ENCODE data around the gene CSNK2A3. TPM values are rescaled to one million over a fixed set of nuclear protein-coding genes. Genes with fewer than 3 reads are reported as not detected.

The CSNK2A3 gene
- total RNA-seq, 1 donor from 2014 or later: 3.5 TPM

GRCh38 chr11:11311169-11311568 lies 41.9 kb downstream of the CSNK2A3 start:
- H3K4me3 Mint-ChIP-seq (ENCODE audit: unreplicated experiment): no peak overlapping the region
- peaks cover 20% of the 10 kb centered on the region for H3K36me3 Mint-ChIP-seq (ENCODE audit: low read depth)
- DNase-seq (ENCODE audit: low spot score): no peak
- no peaks in the 10 kb centered on the region for H3K27me3 Mint-ChIP-seq (ENCODE audit: low read depth)
- H3K4me1 Mint-ChIP-seq (ENCODE audit: low read depth): peaks cover 21% of the 10 kb centered on the region
- no peak overlapping the region for H3K27ac Mint-ChIP-seq (ENCODE audit: unreplicated experiment)
- no peaks in the 10 kb centered on the region for H3K9me3 Mint-ChIP-seq (ENCODE audit: low read depth)
- TF ChIP-seq CTCF (IDR thresholded peaks at IDR 0.05): no peak

- Mint-ChIP-seq H3K4me3 (ENCODE audit: unreplicated experiment) (no peak overlapping the region), H3K4me1 (ENCODE audit: low read depth) (peaks cover 21% of the 10 kb centered on the region), H3K9me3 (ENCODE audit: low read depth) (no peaks in the 10 kb centered on the region), H3K27ac (ENCODE audit: unreplicated experiment) (no peak overlapping the region), H3K36me3 (ENCODE audit: low read depth) (peaks cover 20% of the 10 kb centered on the region), H3K27me3 (ENCODE audit: low read depth) (no peaks in the 10 kb centered on the region)
- TF ChIP-seq CTCF (IDR thresholded peaks at IDR 0.05): no peak
- DNase-seq (ENCODE audit: low spot score): no peak
These were observed 43.1 kb downstream of the CSNK2A3 start for GRCh38 chr11:11309906-11310305.

DNA sequence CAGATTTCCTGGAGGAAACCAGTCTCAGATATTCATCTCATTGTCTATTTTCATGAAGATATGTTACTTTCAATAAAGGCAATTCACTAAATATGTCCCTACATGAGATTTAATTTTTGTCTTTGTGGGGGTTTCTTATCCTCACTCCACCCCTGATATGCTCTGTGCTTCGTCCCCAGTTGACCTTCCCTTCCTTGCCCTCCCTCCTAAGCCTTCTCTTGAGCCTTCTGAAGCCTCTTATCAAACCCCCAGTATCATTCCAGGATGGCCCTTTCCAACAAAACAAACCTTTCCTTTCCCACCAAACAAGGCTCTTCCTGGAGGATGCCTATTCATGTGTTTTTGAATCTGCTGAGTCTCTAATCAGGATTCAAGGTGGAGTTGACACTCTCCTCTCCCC lies 44.8 kb downstream of the CSNK2A3 start:
- no peak for TF ChIP-seq CTCF (IDR thresholded peaks at IDR 0.05)
- H3K4me1 Mint-ChIP-seq (ENCODE audit: low read depth): peaks cover 8% of the 10 kb centered on the region
- no peaks in the 10 kb centered on the region for H3K27me3 Mint-ChIP-seq (ENCODE audit: low read depth)
- no peak overlapping the region for H3K27ac Mint-ChIP-seq (ENCODE audit: unreplicated experiment)
- no peaks in the 10 kb centered on the region for H3K9me3 Mint-ChIP-seq (ENCODE audit: low read depth)
- H3K4me3 Mint-ChIP-seq (ENCODE audit: unreplicated experiment): no peak overlapping the region
- DNase-seq (ENCODE audit: low spot score): no peak
- H3K36me3 Mint-ChIP-seq (ENCODE audit: low read depth): peaks cover 27% of the 10 kb centered on the region

DNA sequence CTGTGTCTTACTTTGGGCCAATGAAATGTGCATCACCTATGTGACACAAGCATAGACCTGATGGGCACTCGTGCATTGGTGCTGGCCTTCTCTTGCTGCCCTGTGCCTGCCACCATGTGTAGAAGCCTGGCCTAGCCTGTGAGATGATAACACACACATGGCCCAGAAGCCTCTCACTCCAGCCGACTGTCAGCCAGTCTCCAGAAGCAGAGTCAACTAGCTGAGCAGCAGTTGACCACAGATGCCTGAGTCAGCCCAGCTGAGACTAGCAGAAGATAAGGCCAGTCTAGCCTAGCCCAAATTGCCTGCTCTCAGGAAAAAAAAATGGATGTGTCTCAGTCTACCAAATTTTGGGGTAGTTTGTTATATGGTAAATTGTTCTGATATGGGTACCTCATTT lies 46.2 kb downstream of the CSNK2A3 start:
- TF ChIP-seq CTCF (IDR thresholded peaks at IDR 0.05): no peak
- no peak overlapping the region for H3K27ac Mint-ChIP-seq (ENCODE audit: unreplicated experiment)
- no peaks in the 10 kb centered on the region for H3K27me3 Mint-ChIP-seq (ENCODE audit: low read depth)
- H3K9me3 Mint-ChIP-seq (ENCODE audit: low read depth): no peaks in the 10 kb centered on the region
- no peak overlapping the region for H3K4me3 Mint-ChIP-seq (ENCODE audit: unreplicated experiment)
- H3K36me3 Mint-ChIP-seq (ENCODE audit: low read depth): peaks cover 27% of the 10 kb centered on the region
- DNase-seq (ENCODE audit: low spot score): no peak
- no peaks in the 10 kb centered on the region for H3K4me1 Mint-ChIP-seq (ENCODE audit: low read depth)

DNA sequence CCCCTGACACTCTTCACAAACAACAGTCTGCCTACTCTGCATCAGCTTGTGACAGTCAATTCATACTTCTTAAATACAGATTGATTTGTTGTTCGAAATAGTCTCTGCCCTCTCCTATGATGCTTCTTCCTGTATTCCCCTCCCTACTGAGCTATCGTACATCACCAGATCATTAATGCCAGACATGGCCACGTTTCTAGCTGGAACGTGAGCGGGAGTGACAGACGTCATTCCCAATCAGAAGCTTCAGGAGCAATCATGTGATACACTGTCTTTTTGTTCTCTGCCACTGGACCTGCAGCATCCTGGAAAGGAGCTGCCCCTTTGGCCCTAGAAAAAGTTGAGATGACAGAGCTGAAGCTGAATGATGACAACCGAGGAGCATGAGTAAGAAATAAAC lies 48.5 kb downstream of the CSNK2A3 start:
- Mint-ChIP-seq H3K4me3 (ENCODE audit: unreplicated experiment) (no peak overlapping the region), H3K27ac (ENCODE audit: unreplicated experiment) (no peak overlapping the region), H3K4me1 (ENCODE audit: low read depth) (no peaks in the 10 kb centered on the region), H3K36me3 (ENCODE audit: low read depth) (peaks cover 23% of the 10 kb centered on the region), H3K9me3 (ENCODE audit: low read depth) (no peaks in the 10 kb centered on the region), H3K27me3 (ENCODE audit: low read depth) (peaks cover 1% of the 10 kb centered on the region)
- no peak for DNase-seq (ENCODE audit: low spot score)
- no peak for TF ChIP-seq CTCF (IDR thresholded peaks at IDR 0.05)
